OCI-LY7 (cell line): ENCODE results near the gene ARHGAP42. TPM values are rescaled to one million over a fixed set of nuclear protein-coding genes. Genes with fewer than 3 reads are reported as not detected.

Experiments
- BruUV-seq: library from RNA; stranded (reverse); fragments of 400-500 nt; replicated peaks from 2 replicates; lab custom pipeline; 2021; lab: Mats Ljungman, UMichigan
- CTCF ChIA-PET: fragments of 300-600 bp; sonication (Branson Sonifier 250); formaldehyde crosslinking; loops from one replicate; lab custom pipeline; 2022; ENCODE audit warnings: antibody characterized with exemption; ENCODE audit not compliant: unreplicated experiment; lab: Charles Lee
- POLR2A ChIA-PET: fragments of 300-600 bp; sonication (Branson Sonifier 250); formaldehyde crosslinking; loops from one replicate; lab custom pipeline; 2022; ENCODE audit warnings: antibody characterized with exemption; lab: Charles Lee
- DNase-seq: peaks from one replicate; pipeline ENCODE4 v3.0.0-alpha.2; 2015; ENCODE audit warnings: low spot score
- H2AFZ ChIP-seq: fragments of 200-600 bp; sonication (generic), shearing (Covaris generic); 2 replicates; pipeline ENCODE4 v1.6.1; 2014; ENCODE audit warnings: mild to moderate bottlenecking, antibody characterized with exemption, low read length, moderate library complexity
- H3K27ac ChIP-seq: fragments of 200-600 bp; sonication (generic); 2 replicates; pipeline ENCODE4 v1.5.1; 2014; ENCODE audit warnings: mixed run types, low read depth, mild to moderate bottlenecking, moderate library complexity, low read length, inconsistent platforms; ENCODE audit not compliant: poor library complexity, severe bottlenecking
- H3K36me3 ChIP-seq: fragments of 200-600 bp; sonication (generic); 2 replicates; pipeline ENCODE4 v1.6.1; 2014; ENCODE audit warnings: mild to moderate bottlenecking, antibody characterized with exemption, low read length, moderate library complexity, mixed read lengths; ENCODE audit not compliant: insufficient read depth
- H3K4me1 ChIP-seq: fragments of 200-600 bp; sonication (generic); 2 replicates; pipeline ENCODE4 v1.5.1; 2014; ENCODE audit warnings: mild to moderate bottlenecking, low read length; ENCODE audit not compliant: insufficient read depth, poor library complexity, severe bottlenecking
- H3K4me2 ChIP-seq: fragments of 200-600 bp; sonication (generic); 2 replicates; pipeline ENCODE4 v1.6.1; 2014; ENCODE audit warnings: mild to moderate bottlenecking, low read length
- H3K4me3 ChIP-seq: fragments of 200-600 bp; sonication (generic); 2 replicates; pipeline ENCODE4 v1.5.1; 2014; ENCODE audit warnings: mild to moderate bottlenecking, low read depth, low read length; ENCODE audit not compliant: poor library complexity, severe bottlenecking
- H3K79me2 ChIP-seq: fragments of 200-600 bp; sonication (generic); 2 replicates; pipeline ENCODE4 v1.6.1; 2016; ENCODE audit warnings: low read depth, mild to moderate bottlenecking, low read length, moderate library complexity, mixed read lengths; ENCODE audit not compliant: insufficient read depth
- H3K9me2 ChIP-seq: fragments of 200-600 bp; sonication (generic); 2 replicates; pipeline ENCODE4 v1.6.1; 2016; ENCODE audit warnings: mild to moderate bottlenecking, low read length, mixed read lengths; ENCODE audit not compliant: insufficient read depth
- H3K9me3 ChIP-seq: fragments of 200-600 bp; sonication (generic); 2 replicates; pipeline ENCODE4 v1.6.1; 2014; ENCODE audit warnings: mild to moderate bottlenecking, mixed run types, low read length, mixed read lengths
- H4K20me1 ChIP-seq: fragments of 200-600 bp; sonication (generic); 2 replicates; pipeline ENCODE4 v1.6.1; 2014; ENCODE audit warnings: mild to moderate bottlenecking, antibody characterized with exemption, low read length, moderate library complexity, mixed read lengths; ENCODE audit not compliant: insufficient read depth
- CTCF ChIP-seq: fragments of 200-600 bp; sonication (generic); conservative IDR thresholded peaks from 2 replicates; pipeline ENCODE4 v1.5.1; 2014; ENCODE audit warnings: mild to moderate bottlenecking, antibody characterized with exemption, low read length, moderate library complexity, mixed read lengths
- EZH2phosphoT487 ChIP-seq: fragments of 200-600 bp; sonication (generic); IDR thresholded peaks from 2 replicates; pipeline ENCODE4 v1.6.1; 2018; ENCODE audit warnings: low read depth, borderline replicate concordance, mild to moderate bottlenecking, mixed run types, antibody characterized with exemption, low read length, moderate library complexity, mixed read lengths
- intact Hi-C: fragments of 100-400 bp; cut with micrococcal nuclease; formaldehyde crosslinking; loops from one replicate; pipeline ENCODE4 v1.10.0; 2022; ENCODE audit not compliant: unreplicated experiment
- total RNA-seq, 2 experiments: library from RNA; depleted of rRNA in 1 of 2; stranded (reverse); fragments of >200 nt in 1 of 2; shearing (Covaris generic) in 1 of 2; gene quantifications; 2 replicates each; pipeline ENCODE4 v1.2.3, GENCODE V29; 2014 to 2022

The ARHGAP42 gene
- total RNA-seq, 2 experiments from 2014 or later = not detected

GRCh38 chr11:100732949-100733348, 45.9 kb downstream of the ARHGAP42 start:
- Histone ChIP-seq H3K4me1 (no peaks in the 10 kb centered on the region), H3K27ac (no peak overlapping the region), H3K9me3 (no peaks in the 10 kb centered on the region), H4K20me1 (no peaks in the 10 kb centered on the region), H3K36me3 (no peaks in the 10 kb centered on the region), H3K4me2 (no peak overlapping the region), H3K4me3 (no peak overlapping the region), H2AFZ (no peak overlapping the region), H3K79me2 (no peaks in the 10 kb centered on the region), H3K9me2 (no peaks in the 10 kb centered on the region)
- intact Hi-C loops = no loop called here
- ChIA-PET CTCF (no interaction called here), POLR2A (no interaction called here)
- DNase-seq = no peak
- TF ChIP-seq CTCF = no peak
- TF ChIP-seq EZH2phosphoT487 = no peak
- no TSS peak for BruUV-seq

DNA sequence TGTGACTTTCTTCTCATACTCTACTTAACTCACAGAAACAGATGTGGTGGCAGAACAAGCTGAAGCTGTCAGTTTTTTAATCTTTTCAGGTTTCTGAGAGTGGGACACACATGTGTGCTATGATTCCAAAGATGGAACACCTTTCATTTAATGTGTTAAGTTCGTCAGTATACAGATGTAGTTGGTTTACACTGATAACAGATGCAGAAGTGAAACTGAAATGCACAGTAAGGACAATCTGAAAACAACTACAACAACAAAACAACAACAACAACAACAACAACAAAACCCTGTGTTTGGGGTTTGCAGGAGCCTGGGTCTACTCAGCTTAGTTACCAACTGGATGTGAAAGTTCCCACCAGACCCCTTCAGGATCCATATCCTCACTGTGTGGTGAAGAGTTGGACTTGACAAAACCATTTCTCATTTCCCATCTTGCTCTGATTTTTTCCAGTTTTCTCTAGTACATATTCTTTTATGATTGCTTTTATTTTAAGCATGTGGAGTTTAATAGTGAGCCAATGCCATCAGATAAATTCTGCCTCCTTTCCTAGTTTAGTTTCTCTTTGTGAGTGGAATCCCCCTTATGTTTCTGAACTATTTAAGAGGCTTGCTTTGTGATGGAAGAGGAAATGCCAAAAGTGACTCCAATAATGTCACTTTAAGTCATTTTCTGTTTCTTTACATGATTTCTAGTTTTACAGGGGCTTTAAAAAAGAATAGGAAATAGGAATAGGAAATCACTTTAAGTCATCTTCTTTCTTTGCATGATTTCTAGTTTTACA, 47.8 kb downstream of the ARHGAP42 start:
- BruUV-seq = no TSS peak
- no peak overlapping the region for H3K27ac ChIP-seq
- H3K4me2 ChIP-seq = no peak overlapping the region
- H3K4me1 ChIP-seq = no peaks in the 10 kb centered on the region
- intact Hi-C loops = no loop called here
- H2AFZ ChIP-seq = no peak overlapping the region
- H3K9me3 ChIP-seq = no peaks in the 10 kb centered on the region
- H3K9me2 ChIP-seq = no peaks in the 10 kb centered on the region
- H3K36me3 ChIP-seq = no peaks in the 10 kb centered on the region
- DNase-seq = no peak
- ChIA-PET CTCF (no interaction called here), POLR2A (interaction anchor here (0.6 kb wide), 1 partner anchor 42 kb away, joined by 3 read pairs; no protein-coding TSS in a partner anchor)
- no peak overlapping the region for H3K4me3 ChIP-seq
- TF ChIP-seq CTCF (no peak), EZH2phosphoT487 (no peak)
- no peaks in the 10 kb centered on the region for H3K79me2 ChIP-seq
- H4K20me1 ChIP-seq = no peaks in the 10 kb centered on the region

- intact Hi-C loops = no loop called here
- POLR2A ChIA-PET = interaction anchor here (0.6 kb wide), 2 partner anchors 8 to 41 kb away, joined by 3 to 5 read pairs; no protein-coding TSS in a partner anchor
- Histone ChIP-seq H2AFZ (no peak overlapping the region), H3K9me3 (no peaks in the 10 kb centered on the region), H3K4me1 (no peaks in the 10 kb centered on the region), H4K20me1 (no peaks in the 10 kb centered on the region), H3K4me3 (no peak overlapping the region), H3K4me2 (no peak overlapping the region), H3K9me2 (no peaks in the 10 kb centered on the region), H3K36me3 (no peaks in the 10 kb centered on the region), H3K79me2 (no peaks in the 10 kb centered on the region), H3K27ac (no peak overlapping the region)
- DNase-seq = no peak
- BruUV-seq = no TSS peak
- no peak for TF ChIP-seq EZH2phosphoT487
- no peak for TF ChIP-seq CTCF
- CTCF ChIA-PET = no interaction called here
These were observed 49.0 kb downstream of the ARHGAP42 start for GRCh38 chr11:100735949-100736675.
